GM21526 (cell line): Measurements from ENCODE around the gene KNSTRN.

Experiments
- ATAC-seq: cut with Tn5 transposase; IDR thresholded peaks from one replicate; pipeline ENCODE4 v1.9.1; 2021; ENCODE audit warnings: moderate library complexity; ENCODE audit not compliant: unreplicated experiment, low FRiP score

KNSTRN gene

GRCh38 chr15:40392986-40393948 is 10.7 kb downstream of the KNSTRN start:
- ATAC-seq = no peak

DNA sequence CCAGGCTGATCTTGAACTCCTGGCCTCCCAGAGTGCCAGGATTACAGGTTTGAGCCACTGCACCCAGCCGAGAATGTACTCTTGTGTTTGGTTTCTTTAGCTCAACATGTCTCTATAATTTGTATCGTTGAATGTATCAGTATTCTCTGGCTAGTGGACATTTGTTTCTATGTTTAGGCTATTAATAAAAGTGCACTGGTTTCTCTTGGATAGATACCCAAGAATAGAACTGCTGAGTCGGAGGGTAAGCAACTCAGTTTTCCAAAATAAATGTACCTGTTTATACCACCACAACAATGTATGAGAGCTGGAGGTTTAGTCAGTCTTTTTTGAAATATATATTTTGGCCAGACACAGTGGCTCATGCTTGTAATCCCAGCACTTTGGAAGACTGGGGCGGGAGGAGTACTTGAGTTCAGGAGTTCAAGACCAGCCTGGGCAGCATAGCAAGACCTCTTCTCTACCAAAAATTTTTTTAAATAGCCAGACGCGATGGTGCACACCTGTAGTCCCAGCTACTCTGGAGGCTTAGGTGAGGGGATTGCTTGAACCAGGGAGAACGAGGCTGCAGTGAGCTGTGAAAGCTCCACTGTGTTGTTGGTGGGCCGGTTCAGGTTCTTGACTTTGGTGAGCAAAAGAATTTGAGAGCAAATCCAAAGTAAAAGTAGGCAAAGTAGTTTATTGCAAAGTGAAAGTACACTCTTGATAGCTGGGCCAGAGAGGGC is 15.3 kb downstream of the KNSTRN start:
- no peak for ATAC-seq

GRCh38 chr15:40398413-40398873 is 15.9 kb downstream of the KNSTRN start:
- peak; percentile 67 for ATAC-seq

DNA sequence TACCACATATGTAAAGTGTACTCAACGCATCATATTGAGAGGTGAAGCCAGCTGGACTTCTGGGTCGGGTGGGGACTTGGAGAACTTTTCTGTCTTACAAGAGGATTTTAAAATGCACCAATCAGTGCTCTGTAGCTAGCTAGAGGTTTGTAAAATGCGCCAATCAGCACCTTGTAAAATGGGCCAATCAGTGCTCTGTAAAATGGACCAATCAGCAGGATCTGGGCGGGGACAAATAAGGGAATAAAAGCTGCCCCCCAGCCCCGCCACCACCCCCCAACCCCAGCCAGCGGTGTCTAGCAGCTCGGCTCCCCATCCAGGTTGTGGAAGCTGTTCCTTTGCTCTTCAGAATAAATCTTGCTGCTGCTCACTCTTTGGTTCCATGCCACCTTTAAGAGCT is 16.8 kb downstream of the KNSTRN start:
- ATAC-seq = no peak

- peak; percentile 68 for ATAC-seq
These were observed 23.2 kb downstream of the KNSTRN start, which contains the start of gene IVD for GRCh38 chr15:40405501-40406381. IVD (plus strand) TSS chr15:40405795; CDS start chr15:40405828, 33 bp downstream.

GRCh38 chr15:40407330-40407990 is 24.9 kb downstream of the KNSTRN start:
- ATAC-seq = peak; percentile 61

GRCh38 chr15:40409366-40409765 is 26.8 kb downstream of the KNSTRN start:
- no peak for ATAC-seq

- no peak for ATAC-seq
These were observed 28.0 kb downstream of the KNSTRN start for GRCh38 chr15:40410476-40410875.

DNA sequence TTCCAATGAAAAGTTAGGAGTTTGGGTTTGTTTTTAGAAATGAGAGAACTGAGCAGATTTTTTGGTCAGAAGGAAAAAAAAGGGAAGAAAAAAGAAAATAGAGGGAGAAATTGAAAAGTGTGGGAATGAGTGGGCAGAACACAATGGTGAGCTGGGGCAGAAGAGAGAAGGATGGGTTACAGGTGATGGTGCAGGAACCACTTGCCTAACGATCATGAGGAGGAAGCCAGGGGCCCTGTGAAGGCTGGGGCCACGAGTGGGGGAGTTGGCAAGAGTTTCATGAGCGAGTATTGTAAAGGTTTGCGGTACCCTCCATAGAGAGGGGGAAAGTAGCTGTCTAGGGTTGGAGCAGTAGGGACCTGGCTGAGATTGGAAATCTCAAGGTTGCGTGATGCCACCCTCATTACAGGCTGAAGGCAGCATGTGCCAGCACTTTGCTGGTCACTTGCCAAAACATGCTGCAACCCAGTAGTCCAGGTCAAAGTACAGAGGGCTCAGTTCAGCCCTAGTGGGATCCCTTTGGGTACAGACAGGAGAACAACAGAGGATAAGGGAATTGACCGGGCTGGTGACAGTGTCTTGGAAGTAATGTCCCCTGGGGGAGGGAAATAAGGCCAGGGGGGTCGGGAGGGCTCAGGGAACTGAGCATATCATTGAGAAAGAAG is 29.7 kb downstream of the KNSTRN start:
- no peak for ATAC-seq

GRCh38 chr15:40413036-40413435 is 30.5 kb downstream of the KNSTRN start:
- ATAC-seq = no peak

GRCh38 chr15:40414816-40415215 is 32.3 kb downstream of the KNSTRN start:
- no peak for ATAC-seq

GRCh38 chr15:40415226-40415625 is 32.7 kb downstream of the KNSTRN start:
- ATAC-seq = no peak

GRCh38 chr15:40416056-40416455 is 33.5 kb downstream of the KNSTRN start:
- ATAC-seq = no peak

GRCh38 chr15:40418126-40418525 is 35.6 kb downstream of the KNSTRN start:
- ATAC-seq = no peak

- ATAC-seq = no peak
These were observed 37.7 kb downstream of the KNSTRN start for GRCh38 chr15:40420071-40420713.

GRCh38 chr15:40420793-40421192 is 38.3 kb downstream of the KNSTRN start:
- ATAC-seq = no peak

DNA sequence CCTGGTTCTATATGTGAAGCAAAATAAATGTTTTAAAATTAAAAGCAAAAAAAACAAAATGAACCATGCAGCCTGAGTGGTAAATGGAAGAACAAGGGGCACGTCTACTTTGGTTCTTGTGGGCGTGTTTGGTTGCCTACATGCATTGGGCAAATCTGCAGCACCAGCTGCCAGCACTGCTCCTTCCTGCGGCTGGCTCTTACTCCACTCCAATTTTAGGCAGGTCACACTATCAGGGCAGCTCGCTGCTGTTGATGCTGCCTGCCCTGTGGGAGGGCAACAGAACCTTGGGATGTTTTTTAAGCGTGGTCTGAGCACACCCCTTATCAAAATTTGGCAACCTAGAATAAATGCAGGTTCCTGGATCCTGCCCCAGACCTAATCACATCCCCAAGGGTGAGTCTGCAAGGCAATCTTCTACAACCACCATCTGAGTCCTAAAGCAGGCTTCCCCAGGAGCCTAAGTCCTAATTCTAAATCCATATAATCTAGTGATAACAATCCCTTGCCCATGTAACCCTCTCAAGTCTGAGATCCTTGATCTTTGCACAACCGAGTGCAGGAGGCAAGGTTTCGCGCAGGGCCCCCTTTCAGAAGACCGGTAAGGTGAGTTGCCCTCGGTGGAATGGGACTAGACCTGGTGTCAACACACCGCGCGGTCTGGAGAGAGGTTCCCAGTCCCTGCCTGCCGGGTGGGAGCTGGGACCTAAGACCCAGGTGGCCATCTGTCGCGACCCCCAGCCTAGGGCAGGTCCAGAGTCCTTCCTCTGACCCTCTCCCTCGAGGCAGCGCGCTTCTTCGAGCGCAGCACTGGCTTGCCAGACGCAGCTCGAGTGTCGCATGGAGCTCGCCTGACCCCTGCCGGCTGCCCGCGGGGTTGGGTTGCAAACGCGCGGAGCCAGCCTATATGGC is 39.0 kb downstream of the KNSTRN start:
- ATAC-seq = no peak
